SH-SY5Y (cell line): ENCODE data around the gene GMPPB.

Source experiments
- GATA2 ChIP-seq: IDR thresholded peaks from 2 replicates; pipeline ENCODE4 v1.6.1; 2011; ENCODE audit warnings: mild to moderate bottlenecking, low read depth, low read length
- GATA3 ChIP-seq: IDR thresholded peaks from 2 replicates; pipeline ENCODE4 v1.6.1; 2011; ENCODE audit warnings: low read depth, mild to moderate bottlenecking, low read length, moderate library complexity

DNA sequence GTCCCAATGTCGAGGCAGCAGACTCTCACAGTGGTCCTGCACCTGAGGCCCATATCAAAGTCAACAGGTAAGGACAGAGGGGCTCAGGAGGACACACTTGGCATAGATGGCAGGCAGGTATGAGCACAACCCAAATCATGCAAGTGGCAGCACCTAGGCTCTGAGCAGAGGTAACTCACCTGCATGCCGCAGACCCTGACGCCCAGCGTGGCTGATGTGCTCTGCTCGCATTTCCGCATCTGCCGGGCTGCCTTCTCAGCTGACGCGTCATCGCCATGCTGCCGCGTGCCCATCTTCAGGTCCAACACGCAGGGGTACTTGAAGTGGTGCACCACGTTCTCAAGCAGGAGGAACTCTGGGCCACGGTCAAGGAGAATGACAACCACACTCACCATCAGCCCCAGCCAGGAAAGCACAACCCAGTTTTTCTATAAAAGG lies 4.2 kb upstream of the GMPPB start:
- no peak for TF ChIP-seq GATA2
- no peak for TF ChIP-seq GATA3
